Endothelial cell of umbilical vein (primary cell): ENCODE results near the gene FAS. TPM values are rescaled to one million over a fixed set of nuclear protein-coding genes. Genes with fewer than 3 reads are reported as not detected.

Source experiments
- BruUV-seq: library from RNA; stranded (reverse); fragments of 400-500 nt; replicated peaks from 2 replicates; lab custom pipeline; 2021; lab: Mats Ljungman, UMichigan
- CTCF ChIA-PET: fragments of 300-600, 350-600 bp; sonication (Branson Sonifier 250); formaldehyde crosslinking; loops from one replicate; lab custom pipeline; 2021; ENCODE audit warnings: antibody characterized with exemption, inconsistent platforms; lab: Charles Lee
- POLR2A ChIA-PET: fragments of 300-600, 350-600 bp; sonication (Branson Sonifier 250); formaldehyde crosslinking; loops from one replicate; lab custom pipeline; 2021; ENCODE audit warnings: antibody characterized with exemption, inconsistent platforms; lab: Charles Lee
- DNase-seq: peaks from one replicate; pipeline ENCODE4 v3.0.0-alpha.2; 2011; ENCODE audit warnings: low read depth, low spot score
- FAIRE-seq: peaks from 2 replicates; lab custom pipeline; 2011; peaks lifted over from hg19 to GRCh38; lab: Jason Lieb, UNC
- H2AFZ ChIP-seq: 2 replicates; pipeline ENCODE4 v1.6.0; 2012; ENCODE audit warnings: low read depth, low read length, control low read depth, inconsistent platforms
- H3K27ac ChIP-seq: 2 replicates; pipeline ENCODE4 v1.5.1; 2011; ENCODE audit warnings: low read depth, mild to moderate bottlenecking, control low read depth, low read length, moderate library complexity; ENCODE audit not compliant: insufficient read depth
- H3K27me3 ChIP-seq, 2 experiments: 2 replicates each; pipeline versions ENCODE4 v1.6.0 to v1.6.1; 2011; ENCODE audit warnings: low read length in 2 of 2, mixed read lengths in 1 of 2; ENCODE audit not compliant: control insufficient read depth in 2 of 2, insufficient read depth in 2 of 2
- H3K36me3 ChIP-seq, 2 experiments: 2 replicates in 1 of 2; 3 replicates in 1 of 2; pipeline ENCODE4 v1.5.1; 2011; ENCODE audit warnings: low read length in 2 of 2, mild to moderate bottlenecking in 1 of 2, moderate library complexity in 1 of 2; ENCODE audit not compliant: control insufficient read depth in 2 of 2, insufficient read depth in 2 of 2; ENCODE audit errors: extremely low read depth in 1 of 2
- H3K4me1 ChIP-seq: 3 replicates; pipeline ENCODE4 v1.5.1; 2011; ENCODE audit warnings: mild to moderate bottlenecking, low read length; ENCODE audit not compliant: control insufficient read depth, insufficient read depth; ENCODE audit errors: extremely low read depth
- H3K4me2 ChIP-seq: 2 replicates; pipeline ENCODE4 v1.6.1; 2011; ENCODE audit warnings: low read length, control low read depth, mixed read lengths; ENCODE audit not compliant: insufficient read depth
- H3K4me3 ChIP-seq, 3 experiments: fragments of 200-600 bp in 1 of 3; sonication (generic), shearing (Covaris generic) in 1 of 3; replicated peaks in 1 of 3; 2 replicates each; pipeline ENCODE4 v1.5.1; 2011 to 2016; ENCODE audit warnings: control low read depth in 3 of 3, low read length in 3 of 3, mild to moderate bottlenecking in 2 of 3, inconsistent platforms in 1 of 3, low read depth in 1 of 3, moderate library complexity in 1 of 3; ENCODE audit not compliant: insufficient read depth in 1 of 3
- H3K79me2 ChIP-seq: 2 replicates; pipeline ENCODE4 v1.6.0; 2012; ENCODE audit warnings: low read length, inconsistent platforms; ENCODE audit not compliant: control insufficient read depth, insufficient read depth
- H3K9ac ChIP-seq: replicated peaks from 2 replicates; pipeline ENCODE3; 2011; ENCODE audit warnings: low read length, control low read depth; ENCODE audit not compliant: insufficient read depth; ENCODE audit errors: extremely low read depth
- H3K9me1 ChIP-seq: replicated peaks from 3 replicates; pipeline ENCODE4 v1.6.0; 2011; ENCODE audit warnings: mild to moderate bottlenecking, low read length; ENCODE audit not compliant: control insufficient read depth, insufficient read depth; ENCODE audit errors: extremely low read depth
- H3K9me3 ChIP-seq: replicated peaks from 2 replicates; pipeline ENCODE4 v1.5.1; 2012; ENCODE audit warnings: low read length, inconsistent platforms; ENCODE audit not compliant: control insufficient read depth, insufficient read depth
- H4K20me1 ChIP-seq: replicated peaks from 2 replicates; pipeline ENCODE3; 2011; ENCODE audit warnings: mild to moderate bottlenecking, low read length; ENCODE audit not compliant: control insufficient read depth, insufficient read depth; ENCODE audit errors: extremely low read depth
- CTCF ChIP-seq, 2 donors: IDR thresholded peaks; 1 replicate in 1 of 2; 2 replicates in 1 of 2; pipeline ENCODE4 v1.5.1; 2011; ENCODE audit warnings: low read length in 2 of 2, mild to moderate bottlenecking in 2 of 2, moderate library complexity in 2 of 2, control low read depth in 1 of 2, inconsistent platforms in 1 of 2, low read depth in 1 of 2; ENCODE audit not compliant: insufficient read depth in 1 of 2; ENCODE audit errors: extremely low read depth in 1 of 2
- EZH2 ChIP-seq: IDR thresholded peaks from 2 replicates; pipeline ENCODE4 v1.6.1; 2012; ENCODE audit warnings: borderline replicate concordance, low read depth, mild to moderate bottlenecking, moderate library complexity, low read length, inconsistent platforms; ENCODE audit not compliant: severe bottlenecking
- FOS ChIP-seq: IDR thresholded peaks from 2 replicates; pipeline ENCODE4 v1.6.1; 2011; ENCODE audit warnings: mild to moderate bottlenecking, low read length, moderate library complexity, borderline replicate concordance; ENCODE audit not compliant: insufficient read depth
- GATA2 ChIP-seq: IDR thresholded peaks from 2 replicates; pipeline ENCODE4 v1.7.0; 2011; ENCODE audit warnings: low read depth, mild to moderate bottlenecking, moderate library complexity, mixed read lengths, low read length; ENCODE audit not compliant: insufficient read length, insufficient read depth
- JUN ChIP-seq: IDR thresholded peaks from 2 replicates; pipeline ENCODE4 v1.6.1; 2011; ENCODE audit warnings: borderline replicate concordance, low read depth; ENCODE audit not compliant: insufficient read length, insufficient read depth
- MAX ChIP-seq: IDR thresholded peaks from 2 replicates; pipeline ENCODE4 v1.6.1; 2011; ENCODE audit not compliant: insufficient read depth, insufficient read length
- MYC ChIP-seq: IDR thresholded peaks from one replicate; pipeline ENCODE4 v1.6.1; 2011; ENCODE audit warnings: mild to moderate bottlenecking, low read depth, low read length
- POLR2A ChIP-seq: IDR thresholded peaks from 2 replicates; pipeline ENCODE4 v1.6.1; 2012; ENCODE audit warnings: low read depth, mild to moderate bottlenecking, control low read depth, low read length
- POLR2AphosphoS5 ChIP-seq: IDR thresholded peaks from 2 replicates; pipeline ENCODE4 v1.6.1; 2012; ENCODE audit warnings: low read depth, mild to moderate bottlenecking, control low read depth, low read length, moderate library complexity; ENCODE audit not compliant: insufficient read depth
- dilution Hi-C: fragments of 300-500 bp; cut with MboI; formaldehyde crosslinking; loops from one replicate; pipeline ENCODE4 v1.15.0; 2019; ENCODE audit warnings: low sequenced_read_pairs; ENCODE audit not compliant: extremely low pct_ligation_motif_present
- intact Hi-C: fragments of 100-400 bp; cut with micrococcal nuclease; formaldehyde crosslinking; loops from one replicate; pipeline ENCODE4 v1.10.0; 2022
- polyA plus RNA-seq, 4 experiments: library from polyadenylated mRNA; depleted of rRNA in 3 of 4; stranded (reverse) in 3 of 4; unstranded in 1 of 4; fragments of >200 nt; gene quantifications; 2 replicates each; pipeline versions ENCODE4 v1.2.1 to v1.2.3, GENCODE V29; 2011 to 2012; ENCODE audit warnings: missing spikeins in 1 of 4
- total RNA-seq: library from RNA; stranded (reverse); gene quantifications from 2 replicates; pipeline ENCODE4 v1.2.3, GENCODE V29; 2021

FAS gene
- total and polyA plus RNA-seq, 2 donors (not counting 3 experiments of a cell fraction or from before 2014, with no cell fraction given), result 2.0 to 6.1 TPM

- no peak for FAIRE-seq
- no peaks in the 10 kb centered on the region for H3K9me1 ChIP-seq
- intact Hi-C loops, result no loop called here
- H3K9ac ChIP-seq, result no peak overlapping the region
- TF ChIP-seq EZH2, result no peak
- TF ChIP-seq CTCF (IDR thresholded peaks at IDR 0.05; ENCODE audit: extremely low read depth in 1 of 2, insufficient read depth in 1 of 2, low read depth in 1 of 2, low read length in 2 of 2), result no peak
- TF ChIP-seq MYC, result no peak
- H3K79me2 ChIP-seq, result no peaks in the 10 kb centered on the region
- no peaks in the 10 kb centered on the region for H3K27me3 ChIP-seq
- H3K4me1 ChIP-seq, result no peaks in the 10 kb centered on the region
- DNase-seq, result no peak
- no peak overlapping the region for H3K4me2 ChIP-seq
- ChIA-PET CTCF (interaction anchor here (1.0 kb wide), 1 partner anchor 175 kb away, joined by 5 read pairs; no protein-coding TSS in a partner anchor), POLR2A (no interaction called here)
- H4K20me1 ChIP-seq, result no peaks in the 10 kb centered on the region
- H2AFZ ChIP-seq, result no peak overlapping the region
- no peak overlapping the region for H3K27ac ChIP-seq
- dilution Hi-C loops, result no loop called here
- BruUV-seq, result no TSS peak
- H3K36me3 ChIP-seq, result no peaks in the 10 kb centered on the region
- no peak overlapping the region for H3K4me3 ChIP-seq
- H3K9me3 ChIP-seq, result no peaks in the 10 kb centered on the region
Observed at GRCh38 chr10:89042562-89042961, 52.0 kb downstream of the FAS start.

- Histone ChIP-seq H3K9me3 (no peaks in the 10 kb centered on the region), H3K9me1 (no peaks in the 10 kb centered on the region), H3K4me1 (no peaks in the 10 kb centered on the region), H2AFZ (no peak overlapping the region), H3K4me2 (no peak overlapping the region), H3K79me2 (no peaks in the 10 kb centered on the region), H3K4me3 (no peak overlapping the region), H3K9ac (no peak overlapping the region), H3K27me3 (no peaks in the 10 kb centered on the region), H3K27ac (no peak overlapping the region), H3K36me3 (no peaks in the 10 kb centered on the region), H4K20me1 (no peaks in the 10 kb centered on the region)
- ChIA-PET POLR2A (no interaction called here), CTCF (interaction anchor here (1.0 kb wide), 1 partner anchor 174 kb away, joined by 5 read pairs; no protein-coding TSS in a partner anchor)
- dilution Hi-C loops, result no loop called here
- intact Hi-C loops, result no loop called here
- BruUV-seq, result no TSS peak
- no peak for TF ChIP-seq EZH2
- no peak for TF ChIP-seq JUN
- TF ChIP-seq POLR2AphosphoS5, result no peak
- no peak for TF ChIP-seq POLR2A
- no peak for TF ChIP-seq CTCF (IDR thresholded peaks at IDR 0.05; ENCODE audit: extremely low read depth in 1 of 2, insufficient read depth in 1 of 2, low read depth in 1 of 2, low read length in 2 of 2)
- no peak for TF ChIP-seq MAX
- no peak for TF ChIP-seq FOS
- TF ChIP-seq GATA2, result no peak
- no peak for TF ChIP-seq MYC
- FAIRE-seq, result no peak
- DNase-seq, result no peak
Observed at GRCh38 chr10:89043052-89043451, 52.5 kb downstream of the FAS start.
